ENCODE results near the gene SHMT1.
"Not testable (repeated sequence)": the region's sequence is repeated elsewhere in the genome, so short reads cannot be mapped to it uniquely, and the experiment has no call there.

SHMT1 gene

DNA sequence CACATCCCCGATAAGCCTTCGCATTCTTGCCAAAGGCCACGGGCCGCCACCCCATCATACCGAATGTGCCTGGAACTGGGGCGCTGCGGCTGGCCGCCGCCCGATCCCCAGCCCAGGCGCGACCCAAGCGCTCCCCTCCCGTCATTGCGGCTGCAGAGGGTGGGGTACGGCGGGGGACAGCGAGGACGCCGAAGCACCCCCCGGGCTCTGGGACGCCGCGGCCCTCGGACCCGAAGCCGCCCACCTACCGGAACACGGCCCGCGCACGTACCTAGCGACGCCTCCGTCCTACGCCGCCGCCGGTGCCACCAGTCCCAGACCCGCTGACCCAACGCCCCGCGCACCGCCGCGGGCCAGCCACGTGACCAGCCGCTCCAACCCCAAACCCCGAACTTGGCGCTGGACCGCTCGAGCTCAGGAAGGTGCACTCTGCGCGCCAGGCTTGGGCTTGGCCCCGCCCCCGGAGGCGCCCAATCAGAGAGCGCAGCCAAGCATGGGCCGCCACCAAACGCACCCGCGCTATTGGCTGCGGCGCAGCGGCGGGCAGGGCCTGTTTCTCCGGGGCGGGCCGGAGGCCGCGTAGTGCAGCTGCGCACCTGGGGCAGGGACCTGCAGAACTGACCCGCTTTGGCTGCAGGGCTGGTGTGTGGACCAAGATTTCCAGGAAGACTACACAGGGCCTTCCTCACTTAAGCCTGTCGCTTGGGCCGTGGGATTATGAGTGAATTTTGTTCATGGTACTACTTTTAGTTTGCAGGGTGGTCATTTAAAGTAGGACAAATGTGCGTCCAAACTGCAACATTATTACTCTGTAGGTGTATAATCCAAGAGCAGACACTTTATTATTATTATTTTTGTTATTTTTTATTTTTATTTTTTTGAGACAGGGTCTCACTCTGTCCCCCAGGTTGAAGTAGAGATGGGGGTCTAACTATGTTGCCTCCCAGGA, at the start of gene SHMT1:
Gene SHMT1 (minus strand): TSS at position 450 of the 949 bp plus-strand sequence. CDS start 7,569 bp downstream, outside the sequence.
- peak; percentile 90 to 96 (median 94) for DNase-seq

DNA sequence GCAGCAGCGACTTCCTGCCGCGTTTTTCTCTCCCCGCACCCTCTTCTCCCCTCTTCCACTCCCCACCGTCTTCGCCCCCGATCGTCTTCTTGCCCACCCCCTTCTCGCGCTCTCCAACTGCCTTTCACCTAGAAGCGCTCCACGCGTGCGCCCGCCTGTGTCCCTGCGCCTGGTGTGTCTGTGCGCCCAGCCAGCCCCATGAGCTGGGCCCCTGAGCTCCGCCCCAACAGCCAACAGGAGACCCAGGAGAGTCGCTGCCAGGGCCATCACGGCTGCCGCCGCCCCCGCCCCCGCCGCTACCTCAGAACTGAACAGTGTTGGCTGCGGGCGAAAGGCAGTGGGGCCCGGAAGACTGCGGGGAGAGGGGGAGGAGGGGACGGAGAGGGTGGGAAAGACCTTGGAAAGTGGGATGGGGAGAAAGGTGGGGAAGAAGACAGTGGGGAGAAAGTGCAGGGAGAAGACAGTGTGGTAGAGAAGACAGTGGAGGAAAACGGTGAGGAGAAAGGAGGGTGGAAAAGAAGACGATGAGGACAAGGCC, 48.7 kb upstream of the SHMT1 start:
- not testable (repeated sequence) for DNase-seq

DNA sequence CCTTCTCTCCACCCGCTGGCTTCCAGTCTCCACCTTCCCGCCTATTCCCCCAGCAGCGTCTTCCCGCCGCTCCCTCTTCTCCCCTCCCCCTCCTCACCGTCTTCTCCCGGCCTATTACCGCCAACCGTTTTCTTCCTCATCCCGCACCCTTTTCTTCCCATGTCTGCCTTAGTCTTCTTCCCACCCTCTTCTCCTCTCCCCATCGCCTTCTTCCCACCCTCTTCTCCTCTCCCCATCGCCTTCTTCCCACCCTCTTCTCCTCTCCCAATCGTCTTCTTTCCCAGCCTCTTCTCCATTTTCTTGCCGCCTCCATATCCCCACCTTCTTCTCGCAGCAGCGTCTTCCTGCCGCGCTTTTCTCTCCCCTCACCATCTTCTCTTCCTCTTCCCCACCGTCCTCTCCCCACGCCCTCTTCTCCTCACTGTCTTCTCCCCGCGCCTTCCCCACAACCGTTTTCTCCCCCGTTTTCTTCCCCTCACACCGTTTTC, 48.1 kb upstream of the SHMT1 start:
- DNase-seq: not testable (repeated sequence)

DNA sequence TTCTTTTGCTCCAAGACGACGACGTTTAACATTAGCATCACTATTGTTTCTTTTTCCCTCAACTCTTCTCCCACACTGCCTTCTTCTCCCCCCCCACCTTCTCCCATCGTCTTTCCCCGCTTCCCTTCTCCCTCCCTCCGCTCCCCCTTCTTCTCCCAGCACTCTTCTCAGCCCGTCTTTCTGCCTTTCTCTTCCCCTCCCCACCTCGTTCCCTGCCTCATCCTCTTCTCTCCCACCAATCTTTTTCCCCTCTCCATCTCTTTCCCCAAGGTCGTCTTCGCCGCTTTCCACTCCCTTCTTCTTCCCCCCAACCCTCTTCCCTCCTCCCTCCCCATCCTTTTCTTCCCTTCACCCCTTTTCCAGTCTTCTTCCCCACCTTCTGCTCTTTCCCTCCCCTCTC, 47.4 kb upstream of the SHMT1 start:
- not testable (repeated sequence) for DNase-seq

DNA sequence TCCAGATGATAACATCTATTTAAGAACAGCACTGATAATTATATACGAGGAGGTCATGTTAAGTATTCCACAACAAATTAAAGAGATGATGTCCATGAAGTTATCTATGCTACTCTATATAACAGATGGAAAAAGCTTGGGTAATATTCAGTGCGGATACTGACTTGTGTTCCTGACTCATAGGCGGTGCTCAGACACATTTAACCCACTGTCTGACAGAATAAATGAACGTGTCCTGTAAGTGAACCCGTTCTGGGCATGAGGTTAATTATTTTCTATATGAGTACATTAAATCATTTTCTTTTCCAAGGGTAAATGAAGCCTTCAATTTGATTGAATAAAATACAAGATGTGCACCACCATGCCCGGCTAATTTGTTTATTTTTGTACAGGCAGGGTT, 46.0 kb upstream of the SHMT1 start:
- DNase-seq: peak in 2 of 3 donors; percentile 22 to 42

DNA sequence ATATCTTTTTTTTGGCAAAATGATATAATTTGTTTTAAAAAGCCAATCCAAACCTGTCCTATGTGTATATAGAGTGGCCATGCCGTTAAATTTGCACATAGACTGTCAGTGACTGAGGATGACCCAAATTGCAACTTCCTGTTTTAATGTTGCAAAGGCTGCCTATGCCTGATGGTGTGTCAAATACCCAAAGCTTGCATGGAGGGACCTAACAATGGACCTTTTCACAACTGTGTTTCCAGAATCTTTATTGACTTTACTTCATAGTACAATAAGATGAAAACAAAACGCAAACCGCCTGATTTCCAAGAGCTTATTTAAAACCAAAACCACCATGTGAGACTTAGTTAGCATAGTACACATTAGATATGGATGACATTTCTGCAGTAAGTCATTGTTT, 45.6 kb upstream of the SHMT1 start:
- peak; percentile 35 to 58 (median 50) for DNase-seq

DNA sequence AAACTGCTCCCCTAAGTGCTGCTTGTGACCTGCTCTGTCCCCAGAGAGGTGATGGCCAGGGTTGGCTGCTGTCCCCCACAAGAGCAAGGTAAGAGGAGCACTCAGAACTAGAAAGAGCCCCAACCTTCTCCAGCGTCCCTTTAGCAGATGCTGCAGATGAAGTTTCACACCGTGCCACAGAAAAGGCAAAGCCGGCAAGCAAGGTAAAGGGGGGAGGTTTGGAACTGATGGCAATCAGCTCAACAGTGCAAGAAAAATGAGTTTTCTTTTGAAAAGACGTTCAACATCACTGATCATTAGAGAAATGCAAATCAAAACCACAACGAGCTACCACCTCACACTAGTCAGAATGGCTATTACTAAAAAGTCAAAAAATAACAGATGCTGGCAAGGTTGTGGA, 40.3 kb upstream of the SHMT1 start:
- not testable (repeated sequence) for DNase-seq

DNA sequence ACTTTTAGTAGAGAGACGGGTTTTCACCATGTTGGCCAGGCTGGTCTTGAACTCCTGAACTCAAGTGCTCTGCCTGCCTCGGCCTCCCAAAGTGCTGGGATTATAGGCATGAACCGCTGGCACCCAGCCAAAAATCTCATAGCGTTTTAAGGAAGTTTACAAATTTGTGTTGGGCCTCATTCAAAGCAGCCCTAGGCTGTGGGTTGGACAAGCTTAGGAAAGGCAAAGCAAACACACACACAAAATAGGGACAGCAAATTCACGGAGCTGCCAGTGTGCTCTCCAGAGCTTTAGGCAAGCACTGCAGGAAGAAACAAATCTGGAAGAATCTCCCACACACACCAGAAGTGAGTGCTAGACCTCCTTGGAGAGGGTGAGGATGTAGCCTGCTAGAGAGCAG, 39.8 kb upstream of the SHMT1 start:
- peak; percentile 22 to 48 (median 46) for DNase-seq

DNA sequence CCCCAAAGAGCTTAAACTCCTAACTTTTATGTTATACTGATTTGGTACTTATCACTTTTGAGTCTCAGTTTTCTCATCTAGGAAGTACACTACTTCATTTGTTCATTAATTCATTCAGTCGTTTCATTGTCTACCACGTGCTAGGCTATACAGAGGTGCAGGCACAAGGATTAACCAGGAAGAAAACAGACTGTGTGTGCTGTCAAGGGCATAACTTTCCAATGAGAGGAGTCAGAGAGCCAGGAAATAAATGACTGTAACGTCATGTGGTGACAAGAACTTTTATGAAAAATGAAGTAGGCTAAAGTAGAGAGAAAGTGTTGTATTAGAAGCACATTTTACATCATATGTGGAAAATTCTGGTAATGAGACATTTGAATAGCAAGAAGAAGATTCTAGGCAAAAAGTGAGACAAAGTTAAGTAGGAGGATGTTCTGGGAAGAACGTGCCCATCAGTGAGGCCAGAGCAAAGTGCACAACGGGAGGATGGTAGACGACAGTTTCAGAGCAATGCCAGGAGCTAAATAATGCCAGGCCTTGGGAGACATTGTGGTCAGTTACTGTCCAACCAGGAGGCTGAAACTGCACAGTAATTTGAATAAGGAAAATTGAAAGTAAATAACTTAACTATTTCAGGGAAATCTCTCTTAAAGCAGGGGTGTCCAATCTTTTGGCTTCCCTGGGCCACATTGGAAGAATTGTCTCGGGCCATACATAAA, 38.7 kb upstream of the SHMT1 start:
- not testable (repeated sequence) for DNase-seq

DNA sequence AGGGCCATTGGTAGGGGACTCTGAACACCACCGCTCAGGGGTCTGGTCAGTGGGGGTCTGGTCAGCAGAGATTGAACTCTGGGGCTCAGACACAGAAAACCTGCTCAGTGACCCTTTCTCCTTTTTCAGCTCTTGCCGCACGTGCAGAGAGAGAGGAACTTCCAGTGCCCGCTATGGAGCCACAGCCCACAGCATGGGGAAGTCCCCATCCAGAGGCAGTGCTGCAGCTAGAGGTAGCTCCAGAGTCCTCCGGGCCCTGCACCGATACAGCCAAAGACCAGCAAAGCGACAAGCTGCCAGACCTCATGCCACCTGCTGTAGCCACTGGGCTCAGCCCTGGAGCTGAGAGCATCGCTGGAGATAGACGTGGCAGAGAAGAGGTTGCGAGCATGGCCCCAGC, 25.4 kb upstream of the SHMT1 start:
- not testable (repeated sequence) for DNase-seq

DNA sequence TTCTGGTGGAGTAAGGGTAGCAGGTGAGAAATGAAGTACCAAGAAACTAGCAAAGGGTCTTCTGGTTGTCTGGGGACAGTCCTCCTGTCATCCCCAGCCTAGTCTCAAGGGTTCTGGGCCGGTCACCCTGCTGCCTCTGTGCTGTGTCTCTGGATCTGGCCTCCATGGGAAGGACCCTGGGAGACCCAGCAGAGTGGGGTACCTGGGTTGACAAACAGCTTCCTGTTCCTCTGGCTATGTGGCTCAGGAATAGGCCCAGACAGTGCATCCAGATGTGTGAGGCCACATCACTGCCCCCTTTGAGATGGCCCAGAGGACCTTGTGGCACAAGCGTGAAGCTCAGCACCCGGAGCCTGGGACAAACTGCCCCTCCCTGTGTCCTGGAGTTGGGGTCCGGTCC, 24.9 kb upstream of the SHMT1 start:
- not testable (repeated sequence) for DNase-seq

DNA sequence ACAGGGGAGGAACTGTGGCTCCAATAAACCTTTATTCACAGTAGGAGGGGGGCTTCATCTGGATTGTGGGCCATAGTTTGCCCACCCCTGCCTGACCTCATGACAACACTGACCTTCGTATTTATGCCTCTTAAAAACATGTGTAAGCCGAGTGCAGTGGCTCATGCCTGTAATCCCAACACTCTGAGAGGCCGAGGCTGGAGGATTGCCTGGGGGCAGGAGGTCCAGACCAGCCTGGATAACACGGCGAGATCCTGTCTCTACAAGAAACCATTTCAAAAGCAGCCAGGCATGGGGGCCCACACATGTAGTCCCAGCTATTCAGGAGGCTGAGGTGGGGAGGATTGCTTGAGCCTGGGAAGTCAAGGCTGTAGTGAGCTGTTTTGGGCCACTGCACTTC, 24.2 kb upstream of the SHMT1 start:
- not testable (repeated sequence) for DNase-seq

DNA sequence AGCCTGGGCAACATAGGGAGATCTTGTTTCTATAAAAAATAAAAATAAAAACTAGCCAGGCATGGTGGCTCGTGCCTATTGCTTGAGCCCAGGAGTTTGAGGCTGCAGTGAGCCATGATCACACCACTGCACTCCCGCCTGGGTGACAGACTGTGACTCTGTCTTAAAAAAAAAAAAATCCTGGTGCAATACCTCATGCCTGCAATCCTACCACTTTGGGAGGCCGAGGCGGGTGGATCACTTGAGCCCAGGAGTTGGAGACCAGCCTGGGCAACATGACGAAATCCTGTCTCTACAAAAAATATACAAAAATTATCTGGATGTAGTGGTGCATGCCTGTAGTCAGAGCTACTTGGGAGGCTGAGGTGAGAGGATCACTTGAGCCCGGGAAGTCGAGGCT, 20.9 kb upstream of the SHMT1 start:
- DNase-seq: not testable (repeated sequence)

DNA sequence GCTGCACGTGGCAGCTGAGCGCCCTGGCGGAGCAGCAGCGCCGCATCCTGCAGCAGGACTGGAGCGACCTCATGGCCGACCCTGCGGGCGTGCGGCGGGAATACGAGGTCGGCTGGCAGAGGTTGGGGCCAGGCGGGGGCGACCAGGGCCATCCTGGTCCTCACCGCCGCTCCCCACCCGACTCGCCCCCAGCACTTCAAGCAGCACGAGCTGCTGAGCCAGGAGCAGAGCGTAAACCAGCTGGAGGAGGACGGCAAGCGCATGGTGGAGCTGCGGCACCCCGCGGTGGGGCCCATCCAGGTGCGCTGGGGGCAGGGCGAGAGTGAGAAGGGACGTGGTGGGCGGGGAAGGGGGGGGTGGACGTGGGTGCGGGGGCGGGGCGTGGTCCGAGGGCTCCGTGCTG, 19.7 kb upstream of the SHMT1 start:
- DNase-seq: peak in 1 of 3 donors; percentile 3

DNA sequence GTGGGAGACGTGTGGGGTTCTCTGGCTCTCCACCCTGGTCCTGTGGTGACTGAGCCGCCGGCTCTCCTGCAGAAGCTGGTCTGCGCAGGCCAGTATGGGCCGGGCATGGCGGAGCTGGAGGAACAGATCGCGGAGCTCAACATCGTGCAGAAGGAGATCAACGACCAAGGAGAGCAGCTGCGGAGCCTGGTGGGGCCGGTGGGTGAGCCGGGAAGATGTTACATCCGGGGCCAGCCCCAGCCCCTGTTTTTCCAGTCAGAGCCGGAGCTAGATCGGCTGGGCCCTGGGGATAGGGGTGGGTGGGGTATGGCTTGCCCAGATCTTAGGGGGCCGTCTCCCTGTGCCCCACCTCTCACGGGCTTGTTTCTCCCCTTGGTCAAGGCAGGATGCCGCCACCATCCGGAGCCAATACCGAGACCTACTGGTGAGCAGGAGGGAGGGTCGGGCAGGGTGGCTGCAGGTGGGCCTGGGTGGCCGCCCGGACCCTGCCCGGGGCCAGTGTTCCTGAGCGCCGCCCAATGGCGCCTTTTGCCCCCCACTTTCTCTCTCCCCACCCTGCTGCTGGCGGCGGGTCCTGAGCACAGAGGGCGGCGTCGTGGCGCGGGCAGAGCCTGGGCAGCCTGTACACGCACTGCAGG, 19.2 kb upstream of the SHMT1 start:
- DNase-seq: peak in 1 of 3 donors; percentile 13

DNA sequence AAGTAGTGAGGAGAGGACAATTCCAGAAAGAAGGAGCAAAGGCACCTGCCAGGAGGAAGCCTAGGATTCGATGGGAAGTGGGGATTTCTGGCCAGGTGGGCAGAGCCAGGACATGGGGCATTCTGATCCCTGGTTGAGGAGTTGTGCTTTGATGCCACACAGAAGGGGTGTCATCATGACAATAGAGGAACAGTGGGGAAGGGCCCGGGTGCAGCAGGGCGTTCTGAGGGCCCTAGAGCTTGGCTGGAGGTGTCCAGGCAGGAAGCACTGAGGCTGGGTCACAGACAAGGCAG, 18.5 kb upstream of the SHMT1 start:
- no peak for DNase-seq

DNA sequence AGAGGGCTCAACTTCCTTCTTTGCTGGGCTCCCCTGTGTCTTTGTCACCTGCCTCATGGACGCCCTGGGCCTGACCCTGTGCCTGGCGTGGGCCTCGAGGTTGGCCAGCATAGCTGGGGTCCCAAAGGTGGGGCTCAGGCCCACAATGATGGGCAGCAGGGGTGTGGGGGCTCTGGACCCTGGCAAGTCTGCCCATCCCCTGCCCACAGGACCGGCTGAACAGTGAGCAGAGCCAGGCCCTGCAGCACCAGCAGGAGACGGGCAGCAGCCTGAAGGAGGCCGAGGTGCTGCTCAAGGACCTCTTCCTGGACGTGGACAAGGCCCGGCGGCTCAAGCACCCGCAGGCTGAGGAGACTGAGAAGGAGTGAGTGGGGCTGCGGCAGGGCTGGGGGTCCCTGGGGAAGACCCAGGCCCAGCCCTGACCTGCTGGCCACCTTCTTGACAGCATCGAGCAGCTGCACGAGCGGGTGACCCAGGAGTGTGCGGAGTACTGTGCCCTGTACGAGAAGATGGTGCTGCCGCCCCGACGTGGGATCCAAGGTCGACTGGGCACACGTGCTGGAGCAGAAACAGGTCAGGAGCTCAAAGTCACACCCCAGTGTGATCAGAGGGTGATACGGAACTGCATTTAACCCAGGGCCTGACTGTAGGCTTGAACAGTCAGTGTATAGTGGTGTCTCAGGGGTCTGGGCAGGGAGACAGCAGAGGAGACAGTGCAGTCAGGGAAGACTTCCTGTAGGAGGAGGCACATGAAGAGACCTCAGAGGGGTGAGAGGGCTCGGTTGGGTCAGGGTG, 18.0 kb upstream of the SHMT1 start:
- DNase-seq: no peak

DNA sequence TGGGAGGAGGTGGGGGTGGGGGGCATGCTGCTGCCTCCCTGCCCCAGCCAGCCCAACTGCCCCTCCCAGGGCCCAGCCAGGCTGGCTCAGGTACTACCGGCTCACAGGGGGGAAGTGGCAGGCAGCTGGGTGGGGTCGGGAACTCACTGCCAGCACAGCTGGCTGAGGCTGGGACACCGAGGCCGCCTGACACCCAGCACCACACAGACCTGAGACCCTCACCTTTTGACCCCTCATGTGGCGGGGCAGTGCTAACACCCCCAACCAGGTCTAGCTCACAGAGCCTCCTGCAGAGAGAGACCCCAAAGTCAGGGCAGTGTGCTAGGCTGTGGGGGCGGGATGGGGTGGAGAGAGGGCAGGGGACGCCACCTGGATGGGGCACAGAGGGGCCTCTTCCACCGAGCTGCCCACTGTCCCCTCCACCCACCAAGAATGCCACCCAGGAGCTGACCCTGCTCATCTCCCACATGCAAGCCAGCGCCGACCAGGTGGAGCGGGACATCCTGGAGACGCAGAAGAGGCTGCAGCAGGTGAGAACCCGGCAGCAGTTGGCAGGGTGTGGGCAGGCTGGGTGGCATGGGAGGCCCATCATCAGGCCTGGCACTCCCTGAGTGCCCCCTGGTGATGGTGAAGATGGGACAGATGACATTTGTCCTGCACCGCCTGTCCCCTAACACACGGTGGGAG, 17.3 kb upstream of the SHMT1 start:
- DNase-seq: no peak

DNA sequence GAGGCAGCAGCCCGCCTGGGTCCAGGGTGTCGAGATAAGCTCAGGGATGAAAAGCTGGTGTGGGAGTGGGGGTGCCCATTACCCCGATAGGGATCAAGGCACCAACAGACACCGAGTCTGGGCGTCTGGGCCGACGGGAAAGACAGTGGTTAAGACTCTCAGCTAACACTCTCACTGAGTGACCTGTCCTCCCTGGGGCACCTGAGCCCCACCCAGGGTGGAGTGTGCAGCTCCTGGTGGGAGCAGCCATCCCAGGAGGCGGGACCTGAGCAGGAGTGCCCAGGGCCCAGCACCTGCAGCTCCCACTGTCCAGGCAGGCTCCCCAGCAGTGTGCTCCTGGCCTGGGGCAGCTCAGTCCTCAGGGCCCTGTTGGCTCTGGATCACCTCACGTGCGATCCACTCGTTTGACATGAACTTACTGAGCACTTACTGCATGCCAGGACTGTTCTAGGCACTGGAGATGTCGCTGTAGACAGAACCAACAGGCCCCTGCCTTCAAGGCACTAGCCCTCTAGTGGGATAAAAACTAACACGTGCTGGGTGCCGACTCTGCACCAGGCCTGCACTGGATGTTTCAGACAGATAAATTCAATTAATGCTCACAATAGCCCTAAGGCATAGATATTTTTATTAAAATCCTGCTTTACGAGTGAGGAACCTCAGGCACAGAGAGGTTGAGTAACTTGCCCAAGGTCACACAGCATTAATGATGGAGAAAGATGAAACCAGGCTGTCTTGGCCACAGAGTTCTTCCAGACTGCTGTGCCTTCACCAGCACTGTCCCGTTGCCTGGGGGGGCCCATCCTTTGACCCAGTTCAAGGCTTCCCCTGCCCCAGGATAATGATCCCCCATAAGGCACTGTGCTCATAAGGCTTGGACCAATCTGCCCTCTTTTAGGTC, 16.1 kb upstream of the SHMT1 start:
- no peak for DNase-seq

DNA sequence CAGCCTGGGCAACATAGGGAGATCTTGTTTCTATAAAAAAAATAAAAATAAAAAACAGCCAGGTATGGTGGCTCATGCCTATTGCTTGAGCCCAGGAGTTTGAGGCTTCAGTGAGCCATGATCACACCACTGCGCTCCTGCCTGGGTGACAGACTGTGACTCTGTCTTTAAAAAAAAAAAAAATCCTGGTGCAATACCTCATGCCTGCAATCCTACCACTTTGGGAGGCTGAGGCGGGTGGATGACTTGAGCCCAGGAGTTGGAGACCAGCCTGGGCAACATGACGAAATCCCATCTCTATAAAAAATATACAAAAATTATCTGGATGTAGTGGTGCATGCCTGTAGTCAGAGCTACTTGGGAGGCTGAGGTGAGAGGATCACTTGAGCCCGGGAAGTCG, 15.3 kb upstream of the SHMT1 start:
- not testable (repeated sequence) for DNase-seq

DNA sequence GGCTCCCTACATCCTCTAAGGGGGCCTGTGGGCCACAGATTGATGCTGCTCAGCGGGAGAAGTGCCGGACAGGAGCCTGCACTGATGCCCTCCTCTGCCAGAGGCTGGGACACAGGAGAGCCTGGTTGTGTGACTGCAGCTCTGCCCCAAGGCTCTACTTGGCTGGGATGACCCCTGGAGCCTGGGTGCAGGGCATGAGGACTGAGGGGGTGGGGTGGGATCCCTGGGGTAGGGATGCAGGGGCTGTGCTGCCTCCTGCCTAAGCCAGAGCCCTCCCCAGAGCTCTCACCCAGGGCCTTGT, 14.8 kb upstream of the SHMT1 start:
- DNase-seq: no peak
